NCI-H2081 treated with DMSO at 0.1 percent for 48 hours (cell line): ENCODE measurements around the gene TMA7.

Source experiments
- DNase-seq: peaks from one replicate; lab custom pipeline; 2025; lab: John Stamatoyannopoulos, UW

Gene TMA7

DNA sequence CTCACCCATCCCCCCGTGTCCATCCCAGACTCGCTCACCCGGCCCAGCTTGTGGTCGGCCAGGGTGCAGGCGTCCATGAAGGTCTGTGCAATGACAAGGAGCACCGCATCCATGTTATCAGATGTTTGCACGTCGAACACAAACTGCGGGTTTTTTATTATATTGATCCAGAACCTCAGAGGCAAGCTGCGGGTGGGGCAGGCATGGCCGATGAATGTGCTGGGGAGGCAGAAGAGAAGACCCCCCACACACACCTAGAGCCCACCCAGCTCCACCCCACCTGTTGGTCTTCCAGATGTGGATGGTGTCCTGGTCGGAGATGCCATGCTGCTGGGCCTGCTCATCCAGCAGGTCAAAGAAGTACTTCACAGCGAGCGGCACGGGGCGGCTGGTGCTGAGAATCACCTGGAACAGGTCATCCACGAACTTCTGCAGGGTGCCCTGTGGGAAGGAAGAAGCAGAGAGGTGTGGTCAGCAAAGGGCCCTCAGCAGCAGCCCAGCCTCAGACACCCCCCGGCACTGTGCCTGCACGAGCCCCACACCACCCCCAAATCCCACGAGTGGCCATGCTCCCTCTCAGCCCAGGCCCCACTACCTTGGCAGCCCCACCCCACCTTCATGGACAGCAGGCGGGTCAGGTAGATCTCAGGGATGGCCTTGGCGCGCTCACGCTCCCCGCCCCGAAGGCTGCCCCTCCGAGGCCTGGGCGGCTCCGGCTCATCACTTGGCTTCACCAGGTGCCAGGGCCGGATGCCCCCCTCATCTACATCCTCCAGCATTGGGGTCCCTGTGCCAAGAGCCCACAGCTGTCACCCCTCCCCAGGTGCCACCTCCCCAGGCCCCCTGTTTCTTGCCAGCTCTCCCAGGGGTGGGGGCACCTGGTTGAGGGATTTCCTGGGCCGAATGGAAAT, 30.5 kb upstream of the TMA7 start:
- no peak for DNase-seq

DNA sequence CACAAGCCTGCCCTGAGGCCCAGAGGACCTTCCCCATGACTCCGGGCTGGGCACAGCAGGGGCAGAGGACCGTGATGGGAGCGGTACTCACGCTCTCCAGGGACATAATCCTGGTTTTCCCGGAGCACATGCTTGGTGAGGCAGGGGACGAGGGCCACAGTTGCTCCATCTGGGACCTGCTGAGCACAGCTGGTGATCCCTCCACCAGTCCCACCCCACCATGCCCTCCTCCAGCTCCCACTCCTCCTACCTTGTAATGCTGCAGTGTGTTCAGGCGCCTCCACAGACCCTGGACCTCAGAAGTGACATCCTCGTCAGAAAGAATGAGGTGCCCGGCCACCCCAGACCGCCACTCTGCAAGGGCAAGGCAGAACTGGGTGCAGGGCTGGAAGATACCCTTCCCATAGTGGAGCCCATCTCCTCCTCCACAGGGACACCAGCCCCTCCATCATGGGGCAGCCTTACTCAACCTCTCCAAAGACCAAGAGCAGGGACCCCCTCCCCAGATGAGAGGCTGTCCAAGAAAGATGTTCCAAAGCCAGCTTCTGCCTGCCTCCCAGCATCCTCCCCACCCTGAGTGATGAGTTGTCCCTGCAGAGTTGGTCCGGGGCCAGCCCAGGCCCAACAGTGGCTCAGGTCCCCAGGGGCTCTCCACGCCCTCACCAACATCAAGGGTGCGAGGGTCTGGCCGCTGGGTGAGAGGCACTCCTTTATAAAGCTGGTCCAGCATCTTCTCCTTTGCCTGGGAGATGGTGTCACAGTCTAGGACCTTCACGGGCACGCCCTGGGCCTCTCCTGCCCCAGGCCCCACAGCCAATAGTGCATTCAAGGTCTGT, 29.6 kb upstream of the TMA7 start:
- DNase-seq: no peak

DNA sequence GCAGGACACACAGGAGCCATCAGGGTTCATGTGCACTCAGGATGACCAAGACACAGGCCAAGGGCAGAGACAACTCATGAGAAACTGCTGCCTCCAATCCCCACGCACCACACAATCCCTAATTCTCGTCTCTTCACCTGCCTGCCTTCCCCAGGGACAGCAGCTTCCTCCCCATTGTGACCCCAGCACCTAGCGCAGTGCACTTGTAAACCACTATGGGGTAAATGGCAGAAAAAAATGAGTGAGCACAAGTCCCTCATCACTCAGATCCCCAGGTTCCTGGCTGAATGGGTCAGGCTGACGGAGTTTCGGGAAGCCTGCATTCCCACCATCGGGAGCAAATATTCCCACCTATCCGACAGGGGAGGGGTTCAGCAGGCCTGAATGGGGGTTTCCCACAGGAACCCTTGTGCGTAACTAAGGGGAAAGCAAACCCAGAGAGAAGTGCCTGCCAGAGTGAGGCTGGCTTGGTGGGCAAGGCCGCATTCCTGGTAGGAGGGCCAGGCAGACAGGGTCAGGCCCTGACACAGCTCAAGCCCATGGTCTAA, 28.9 kb upstream of the TMA7 start:
- no peak for DNase-seq

DNA sequence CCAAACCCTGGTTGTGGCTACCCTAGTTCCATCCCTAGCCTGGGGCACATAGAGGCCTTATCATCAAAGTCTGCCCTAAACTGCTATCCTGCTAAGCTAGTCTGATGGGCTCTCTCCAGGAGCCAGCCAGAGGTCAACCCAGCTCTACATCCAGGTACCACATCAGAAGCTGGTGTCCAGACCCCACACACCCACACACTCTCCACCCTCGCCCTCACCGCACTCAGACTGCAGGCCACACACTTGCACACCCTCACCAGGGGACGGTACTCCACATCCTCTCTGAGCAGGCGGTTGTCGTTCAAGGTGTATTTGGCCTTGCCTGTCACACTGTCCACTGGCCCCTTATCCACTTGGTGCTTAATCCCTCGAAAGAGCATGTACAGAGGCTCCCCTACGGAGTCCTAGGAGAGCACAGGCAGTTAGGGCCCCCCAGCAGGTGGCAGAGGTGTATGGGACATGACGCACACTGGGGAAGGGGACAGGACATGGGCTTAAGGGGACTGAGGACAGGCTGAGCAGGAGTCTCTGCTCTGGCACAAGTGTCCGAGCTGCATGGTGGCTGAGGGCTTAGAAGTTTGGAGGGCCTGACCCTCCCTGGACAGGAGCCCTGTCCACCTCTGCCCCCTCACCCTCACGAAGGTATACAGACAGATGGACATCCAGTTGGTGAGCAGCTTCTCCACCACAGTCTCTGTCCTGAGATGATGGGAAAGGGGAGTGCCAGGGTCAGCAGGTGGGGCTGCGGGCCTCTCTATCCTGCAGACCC, 28.3 kb upstream of the TMA7 start:
- DNase-seq: no peak

DNA sequence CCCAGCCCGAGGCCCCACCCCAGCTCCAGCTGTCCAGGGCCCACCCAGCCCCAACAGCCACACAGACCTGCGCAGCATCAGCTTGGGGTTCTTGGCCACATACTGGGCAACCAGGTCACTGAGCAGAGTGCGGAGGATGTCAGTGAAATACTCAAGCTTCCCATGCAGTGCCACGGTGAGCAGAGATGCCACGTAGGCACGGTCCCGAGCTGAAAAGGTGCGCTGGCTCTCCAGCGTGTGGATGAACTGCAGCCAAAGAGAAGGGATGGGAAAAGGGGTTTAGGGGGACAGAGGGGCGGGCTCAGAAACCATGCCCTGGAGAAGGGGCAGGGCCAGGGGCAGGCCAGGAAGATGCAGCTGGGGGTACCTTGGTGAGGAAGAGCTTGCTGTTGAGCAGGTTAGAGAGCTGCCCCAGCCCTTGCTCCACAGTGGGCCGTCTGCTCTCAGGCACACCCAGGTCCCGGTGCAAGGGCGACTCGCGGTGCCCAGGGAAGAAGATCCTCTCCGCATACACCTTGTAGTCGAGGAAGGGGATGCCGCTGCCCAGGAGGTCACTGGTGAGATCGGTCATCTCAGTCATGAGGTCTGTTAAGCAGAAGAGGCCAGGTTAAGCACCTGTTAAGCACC, 27.6 kb upstream of the TMA7 start:
- no peak for DNase-seq

DNA sequence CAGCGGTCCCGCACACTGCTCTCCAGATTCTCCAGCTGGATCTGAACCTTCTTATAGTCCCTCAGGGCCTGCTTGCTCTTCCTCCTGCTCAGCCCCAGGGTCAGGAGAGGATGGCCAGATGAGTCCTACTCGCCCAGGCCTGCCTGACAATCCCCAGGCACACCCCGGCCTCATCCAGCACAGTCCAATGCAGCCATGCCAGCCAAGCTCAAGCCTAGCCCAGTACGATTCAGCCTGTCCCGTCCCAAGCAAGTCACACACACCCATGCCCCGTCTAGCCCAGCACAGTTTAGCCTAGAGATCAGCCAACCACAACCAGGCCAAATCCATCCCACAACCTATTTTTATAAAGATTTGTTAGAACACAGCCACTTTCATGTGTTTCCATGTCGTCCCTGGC, 27.0 kb upstream of the TMA7 start:
- DNase-seq: no peak

DNA sequence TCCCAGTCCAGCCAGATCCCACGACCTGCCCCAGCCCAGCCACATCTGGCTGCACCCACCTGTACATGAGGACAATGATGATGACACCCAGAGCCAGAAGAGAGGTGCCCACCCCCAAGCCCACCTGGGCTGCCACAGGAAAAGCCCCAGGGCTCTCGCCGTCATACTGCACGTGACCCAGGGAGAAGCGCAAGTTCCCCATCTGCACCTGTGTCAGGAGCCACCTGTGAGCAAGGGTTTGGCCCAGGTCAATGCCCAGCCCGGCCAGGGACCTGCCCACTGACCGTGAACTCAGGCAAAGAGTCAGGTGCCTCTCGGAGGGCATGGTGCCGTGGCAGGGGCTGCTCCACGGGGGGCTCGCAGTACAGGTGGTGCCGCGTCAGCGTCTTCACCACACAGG, 26.4 kb upstream of the TMA7 start:
- no peak for DNase-seq

DNA sequence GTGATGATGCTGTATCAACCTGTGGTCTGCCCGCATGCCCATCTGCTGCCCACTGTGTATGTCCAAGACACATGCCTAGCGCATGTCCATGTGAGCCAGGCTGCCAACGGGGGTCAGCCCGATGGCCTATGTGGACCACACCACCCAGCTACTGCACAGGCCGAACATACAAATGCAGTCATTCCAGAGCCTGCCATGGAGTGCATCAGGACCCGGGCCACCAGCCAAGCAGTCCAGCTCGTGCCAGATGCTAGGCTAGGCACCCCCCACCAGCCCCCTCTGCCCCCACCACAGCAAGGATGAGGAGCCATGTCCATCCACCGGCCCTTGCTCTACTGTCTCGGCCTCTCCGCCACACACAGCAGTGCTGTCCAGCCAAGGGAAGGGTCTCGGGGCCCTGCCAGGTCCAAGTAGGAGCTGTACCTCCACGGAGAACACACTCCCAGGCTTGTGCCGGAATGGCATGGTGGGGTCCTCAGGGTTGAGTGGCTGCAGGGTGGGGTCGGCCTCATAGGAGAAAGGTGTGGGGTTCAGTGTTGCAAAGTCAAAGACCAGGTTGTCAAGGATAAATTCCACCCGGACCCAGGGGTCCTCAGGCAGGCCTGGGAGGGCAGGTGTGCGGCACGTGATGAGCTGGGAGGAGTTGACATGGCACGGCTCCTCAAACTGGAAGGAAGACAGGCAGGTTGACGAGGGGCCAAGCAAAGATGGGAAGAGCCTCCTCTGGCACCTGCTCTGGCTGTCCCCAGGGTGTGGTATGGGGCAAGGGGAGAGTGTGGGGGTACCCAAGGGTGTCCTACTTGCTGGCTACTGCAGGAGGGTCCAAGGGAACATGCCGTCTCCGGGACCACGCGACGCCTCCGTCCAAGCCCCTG, 25.4 kb upstream of the TMA7 start:
- no peak for DNase-seq

DNA sequence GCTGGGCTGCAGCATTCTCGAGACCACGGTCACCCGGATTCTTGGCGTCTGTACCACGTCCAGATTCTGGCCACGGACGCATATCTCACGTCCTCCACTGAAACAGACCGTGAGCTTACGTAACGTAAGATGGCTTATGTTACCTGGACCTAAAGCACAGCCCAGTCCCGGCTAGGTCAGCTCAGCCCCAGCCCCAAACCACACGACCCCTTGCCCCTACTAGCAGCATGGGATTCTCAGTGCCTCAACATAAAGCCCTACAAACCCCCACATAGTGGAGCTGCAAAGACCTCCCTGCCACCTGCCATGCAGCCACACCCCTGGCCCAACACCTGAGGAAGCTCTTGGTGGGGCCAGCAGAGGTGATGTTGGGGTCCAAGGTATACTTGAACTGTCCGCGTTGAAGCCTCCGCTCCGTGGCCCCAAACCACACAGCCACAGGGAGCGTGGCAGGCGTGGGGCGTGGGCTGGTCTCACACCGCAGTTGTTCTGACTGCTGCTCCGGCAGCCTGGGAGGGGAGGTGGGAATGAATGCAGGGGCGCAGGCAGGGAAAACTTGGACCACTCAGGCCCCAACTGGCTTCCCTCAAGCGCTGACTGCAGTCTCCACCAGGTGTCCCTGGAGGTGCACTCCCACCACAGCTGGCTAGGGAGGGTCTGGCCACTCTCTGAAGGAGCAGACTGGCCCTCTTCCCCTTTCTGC, 24.7 kb upstream of the TMA7 start:
- no peak for DNase-seq

DNA sequence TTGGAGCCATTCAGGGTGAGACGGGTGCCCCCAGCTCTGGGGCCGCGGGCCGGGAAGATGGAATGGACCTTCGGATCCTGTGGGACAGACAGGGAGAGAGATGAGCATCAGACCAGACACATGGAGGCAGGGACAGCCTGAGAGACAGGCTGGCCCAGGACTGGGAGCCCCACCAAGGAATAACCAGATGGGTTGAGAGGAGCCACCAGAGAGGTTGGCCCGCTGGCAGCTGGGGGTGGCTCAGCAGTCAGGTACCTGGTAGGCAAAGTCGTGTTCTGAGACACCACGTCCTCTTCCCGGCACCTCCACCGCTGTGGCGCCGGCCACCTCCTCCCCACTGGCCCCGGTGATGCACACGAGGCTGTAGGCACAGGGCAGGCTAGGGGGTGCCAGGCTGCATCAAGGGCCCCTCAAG, 24.0 kb upstream of the TMA7 start:
- no peak for DNase-seq

DNA sequence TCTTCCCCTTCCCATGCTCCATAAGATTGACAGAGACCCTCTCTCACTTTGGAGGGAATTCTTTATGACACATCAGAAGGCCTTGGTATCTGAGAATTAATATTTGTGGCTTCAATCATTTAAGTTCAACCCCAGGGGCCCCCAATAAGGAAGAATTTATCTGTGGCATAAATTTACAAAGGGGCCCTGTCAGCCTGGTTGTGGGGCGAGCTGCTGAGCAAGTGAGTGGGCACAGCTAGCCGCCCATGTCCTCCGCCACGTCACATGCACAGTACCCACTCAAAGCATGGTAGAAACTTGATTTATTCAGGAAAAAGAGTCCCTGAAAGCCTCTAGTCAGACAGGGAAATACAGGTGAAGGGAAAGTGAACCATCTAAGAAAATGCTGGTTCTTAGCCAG, 23.5 kb upstream of the TMA7 start:
- no peak for DNase-seq

DNA sequence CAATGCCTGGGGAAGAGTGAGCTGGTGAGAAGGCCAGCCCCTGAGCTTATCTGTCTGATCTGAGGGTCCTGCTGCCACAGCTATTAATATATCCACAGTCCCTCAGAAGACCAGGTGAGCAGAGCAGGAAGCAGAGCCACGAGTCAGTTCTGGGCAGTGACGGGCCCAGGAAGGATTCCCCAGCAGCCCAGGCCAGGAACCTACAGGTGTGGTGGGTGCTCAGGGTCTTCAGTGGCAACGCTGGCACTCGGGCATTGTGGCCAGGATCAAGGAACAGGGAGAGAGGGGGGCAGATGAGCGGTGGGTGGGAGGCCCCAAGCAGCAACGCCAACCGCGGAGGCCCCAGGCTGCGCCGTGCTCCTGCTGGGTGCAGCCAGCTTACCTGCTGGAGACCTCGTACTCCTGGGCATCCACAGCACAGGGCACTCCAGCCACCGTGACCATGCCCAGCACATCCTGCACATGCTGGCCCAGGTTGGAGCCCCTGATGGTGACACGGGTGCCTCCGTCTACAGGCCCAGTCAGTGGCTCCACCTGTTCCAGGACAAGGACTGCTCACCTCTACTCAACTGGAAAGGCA, 22.4 kb upstream of the TMA7 start:
- no peak for DNase-seq

DNA sequence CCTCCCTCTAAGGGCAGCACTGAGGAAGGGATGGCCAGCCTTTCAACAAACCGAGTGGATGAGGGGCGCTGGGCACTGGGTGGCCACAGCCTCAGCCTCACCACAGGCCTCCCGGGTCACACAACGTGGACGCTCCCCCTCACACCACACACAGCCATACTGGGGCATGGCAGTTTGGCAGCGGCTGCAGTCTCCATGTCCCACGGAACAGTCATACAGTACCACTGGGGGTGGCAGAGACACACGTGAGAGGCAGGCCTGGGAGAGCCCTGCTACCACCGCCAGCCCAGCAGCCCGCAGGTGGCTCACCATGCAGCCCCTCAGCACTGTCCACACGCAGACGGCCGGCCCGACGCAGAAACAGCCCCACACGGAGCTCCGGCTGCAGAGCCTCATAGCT, 21.9 kb upstream of the TMA7 start:
- DNase-seq: no peak

DNA sequence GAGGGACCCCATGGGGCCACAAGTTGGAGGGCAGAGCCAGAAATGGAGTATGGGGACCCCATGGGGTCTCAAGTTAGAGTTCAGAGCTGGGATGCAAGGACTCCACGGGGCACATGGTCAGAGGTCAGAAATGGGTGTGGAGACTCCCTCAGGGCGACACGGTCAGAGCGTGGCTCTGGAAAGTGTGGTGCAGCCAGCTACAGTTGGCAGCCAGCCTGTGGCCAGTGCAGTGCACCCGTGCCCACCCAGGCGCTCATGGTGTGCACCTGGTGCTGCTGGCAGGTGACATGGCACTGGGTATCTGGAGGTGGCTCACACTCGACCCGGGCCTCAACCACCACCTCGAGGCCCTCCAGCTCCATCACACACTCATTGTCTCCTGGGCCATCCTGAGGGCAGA, 21.4 kb upstream of the TMA7 start:
- DNase-seq: no peak

DNA sequence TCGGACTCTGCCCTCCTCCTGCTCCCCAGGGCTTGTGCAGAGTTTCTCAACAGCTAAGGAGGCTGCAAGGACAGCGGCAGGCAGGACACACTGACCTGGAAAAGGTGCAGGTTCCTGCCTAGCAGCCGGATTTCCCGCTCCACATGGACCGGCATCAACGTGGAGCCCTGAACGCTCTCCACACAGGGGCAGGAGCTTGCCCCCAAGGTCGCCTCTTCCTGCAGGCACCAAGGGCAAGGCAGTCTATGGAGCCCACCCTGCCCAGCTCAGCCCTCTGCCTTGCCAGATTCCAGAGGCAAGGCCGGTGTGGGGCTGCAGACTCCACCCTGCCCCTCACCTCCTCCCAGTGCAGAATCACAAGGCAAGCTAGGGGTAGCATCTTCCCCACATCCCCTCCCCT, 20.9 kb upstream of the TMA7 start:
- no peak for DNase-seq

DNA sequence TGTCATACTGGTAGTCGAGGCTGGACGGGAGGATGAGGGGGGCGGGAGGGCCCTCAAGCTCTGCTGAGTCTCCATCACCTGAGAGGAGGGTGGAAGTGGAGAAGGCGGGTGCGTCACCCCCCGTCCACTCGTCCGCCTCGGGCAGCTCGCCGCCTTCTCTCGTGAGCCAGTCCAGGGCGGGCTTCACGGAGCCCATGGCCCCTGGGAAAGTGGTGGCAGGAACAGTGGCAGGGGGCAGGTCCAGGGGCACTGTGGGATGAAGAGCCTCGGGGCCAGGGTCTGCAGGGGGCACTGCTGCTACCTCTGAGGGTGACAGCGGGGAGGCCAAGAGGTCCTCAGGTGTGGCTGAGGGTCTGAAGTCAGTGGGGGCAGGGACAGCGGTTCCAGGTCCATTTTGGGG, 20.5 kb upstream of the TMA7 start:
- DNase-seq: no peak

DNA sequence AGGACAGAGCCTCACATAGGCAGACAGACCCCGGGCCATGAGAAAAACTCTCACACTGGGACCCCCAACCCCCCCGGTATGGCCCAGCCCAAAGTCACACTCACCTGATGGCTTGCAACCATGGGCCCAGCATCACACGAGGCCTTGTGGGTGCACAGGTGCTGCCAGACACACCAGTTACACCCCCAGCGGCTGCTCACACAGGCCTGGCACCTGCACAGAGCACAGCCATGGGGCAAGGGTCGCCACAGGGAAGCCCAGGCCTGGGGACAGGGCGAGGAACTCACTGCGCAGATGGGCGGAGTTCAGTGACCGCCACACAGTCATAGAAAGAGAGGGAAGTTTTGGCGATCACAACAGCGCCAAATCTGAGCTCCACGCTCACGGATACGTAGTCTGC, 19.5 kb upstream of the TMA7 start:
- no peak for DNase-seq

DNA sequence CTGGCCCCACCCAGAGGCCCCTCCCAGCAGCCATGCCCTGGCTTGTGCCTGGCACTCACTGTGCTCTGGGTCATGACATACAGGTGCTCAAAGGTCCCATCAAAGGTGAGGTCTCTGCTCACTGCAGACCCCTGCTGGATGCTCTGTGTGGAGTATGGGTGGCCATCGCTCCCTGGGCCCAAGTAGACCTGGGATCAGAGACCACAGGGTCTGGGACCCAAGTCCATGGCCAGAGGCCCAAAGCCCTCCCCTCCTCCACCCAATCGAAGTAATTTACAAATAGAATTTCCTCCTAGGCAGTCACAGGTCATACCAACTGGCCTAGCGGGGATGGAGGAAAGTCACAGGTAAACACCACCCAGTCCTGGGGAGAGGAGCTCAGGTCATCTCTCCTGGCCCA, 17.8 kb upstream of the TMA7 start:
- DNase-seq: no peak

DNA sequence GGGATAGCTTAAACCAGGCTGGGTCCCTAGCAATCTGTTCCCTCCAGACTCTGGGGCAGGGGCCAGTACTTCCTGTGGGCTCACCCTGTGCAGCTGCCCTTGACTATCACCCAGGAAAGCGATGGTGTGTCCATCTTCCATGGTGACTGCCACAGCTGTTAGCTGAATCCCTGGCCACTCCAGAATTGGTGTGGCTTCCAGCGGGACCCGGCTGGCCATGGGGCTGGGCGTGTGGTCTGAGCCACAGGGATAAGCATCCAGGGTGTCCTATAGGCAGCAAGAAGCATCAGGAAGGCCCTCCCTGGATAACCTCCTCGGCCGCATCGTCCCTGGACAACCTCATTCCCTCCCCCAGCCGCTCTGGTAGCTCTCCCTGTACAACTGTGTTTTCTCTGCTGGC, 17.4 kb upstream of the TMA7 start:
- DNase-seq: no peak
